Measurements from ENCODE around the gene DDX5. TPM values are rescaled to one million over a fixed set of nuclear protein-coding genes. Genes with fewer than 3 reads are reported as not detected.
A peak's percentile ranks its signal among the peaks of the same experiment; 100 is the strongest.

DDX5 gene
- total and polyA plus RNA-seq, 2 donors (not counting 1 experiment from before 2014, with no cell fraction given): 1,560 to 2,167 TPM

DNA sequence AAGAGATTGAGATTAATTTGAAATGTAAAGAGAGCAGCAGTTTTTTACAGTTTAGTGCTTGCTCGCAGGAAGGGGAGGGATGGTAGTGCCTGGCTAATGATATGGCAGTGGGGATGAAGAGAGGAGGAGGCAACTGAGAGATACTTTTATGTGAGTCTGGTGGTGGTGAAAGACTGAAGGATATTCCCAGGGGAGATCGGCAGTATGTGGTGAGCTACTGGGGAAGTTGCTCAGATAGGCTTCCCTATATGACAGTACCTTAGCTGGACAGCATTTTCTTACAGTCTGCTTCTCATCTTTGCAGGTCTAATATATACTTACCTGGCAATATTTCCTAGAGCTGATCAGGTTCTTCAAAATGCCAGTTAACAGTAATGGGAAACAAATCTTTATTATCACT lies 9.3 kb upstream of the DDX5 start:
- POLR2A ChIA-PET: interaction anchor here (0.6 kb wide), 1 partner anchor 370 kb away, joined by 4 read pairs; no protein-coding TSS in a partner anchor
- no peak overlapping the region for H3K4me3 Mint-ChIP-seq

More for the DNA sequence above, 9.3 kb upstream of the DDX5 start:
- intact Hi-C loops (cut with micrococcal nuclease): no loop called here
- DNase-seq (peak; percentile 44), ATAC-seq (ENCODE audit: low read depth) (peak; percentile 81)
- H3K27me3 ChIP-seq (replicated peaks in 1 of 4; ENCODE audit: control extremely low read depth in 1 of 4, control insufficient read depth in 3 of 4, insufficient read depth in 4 of 4, low read length in 3 of 4): no peaks in the 10 kb centered on the region
- TF ChIP-seq EZH2 (IDR thresholded peaks at IDR 0.05; ENCODE audit: borderline replicate concordance, insufficient read depth, low read depth, low read length, poor library complexity, severe bottlenecking) (no peak), CTCF (IDR thresholded peaks at IDR 0.05) (no peak)
- H3K9ac ChIP-seq (ENCODE audit: low read length): no peak overlapping the region
- 100% methylated on average over 1 of the region's 2 CpGs for WGBS (ENCODE audit: insufficient coverage)
- Mint-ChIP-seq H3K9me3 (ENCODE audit: insufficient read depth) (no peaks in the 10 kb centered on the region), H3K27me3 (no peaks in the 10 kb centered on the region), H3K27ac (no peak overlapping the region), H3K4me1 (peaks cover 15% of the 10 kb centered on the region)
- no peak overlapping the region for H2AFZ ChIP-seq (ENCODE audit: insufficient read depth, low read depth, low read length, poor library complexity, severe bottlenecking)
- H4K20me1 ChIP-seq (ENCODE audit: control insufficient read depth, insufficient read depth, low read length, poor library complexity, severe bottlenecking): peaks cover 20% of the 10 kb centered on the region
- H3K4me1 ChIP-seq (ENCODE audit: control insufficient read depth in 2 of 2, insufficient read depth in 2 of 2, low read length in 2 of 2): peaks cover 0 to 8% of the 10 kb centered on the region in 2 donors
- no peak overlapping the region for H3K4me2 ChIP-seq (replicated peaks; ENCODE audit: low read depth, low read length, poor library complexity, severe bottlenecking)
- H3K36me3 ChIP-seq (replicated peaks in 1 of 2; ENCODE audit: control extremely low read depth in 1 of 2, control insufficient read depth in 1 of 2, extremely low read depth in 1 of 2, insufficient read depth in 2 of 2, low read length in 1 of 2): peaks cover 33 to 83% of the 10 kb centered on the region in 2 experiments
- H3K4me3 ChIP-seq (ENCODE audit: control extremely low read depth in 1 of 5, extremely low read depth in 1 of 5, insufficient read depth in 1 of 5, low read depth in 2 of 5, low read length in 4 of 5): no peak overlapping the region
- CTCF ChIA-PET: interaction anchor here (0.9 to 4.0 kb wide), 3 partner anchors 8 to 96 kb away, joined by 3 to 34 read pairs (median 6); no protein-coding TSS in a partner anchor
- H3K27ac ChIP-seq (ENCODE audit: low read length in 2 of 2): no peak overlapping the region
- peaks cover 26% of the 10 kb centered on the region for H3K79me2 ChIP-seq (ENCODE audit: control insufficient read depth, insufficient read depth, low read length)
- no peaks in the 10 kb centered on the region for H3K9me3 ChIP-seq (ENCODE audit: control extremely low read depth in 1 of 3, control insufficient read depth in 2 of 3, insufficient read depth in 1 of 3, low read length in 2 of 3)
